SIG-M5 (cell line): ENCODE data around the gene NLGN2.
"Not testable (repeated sequence)": the region's sequence is repeated elsewhere in the genome, so short reads cannot be mapped to it uniquely, and the experiment has no call there.

Experiments used
- DNase-seq: peaks from one replicate; lab custom pipeline; 2025; lab: John Stamatoyannopoulos, UW

NLGN2 gene

GRCh38 chr17:7407485-7408251 lies at the start of gene NLGN2:
TSS of gene NLGN2 (plus strand) at chr17:7407845. CDS start at chr17:7408256, 411 bp downstream.
- DNase-seq: no peak

- no peak for DNase-seq
Observed at GRCh38 chr17:7361906-7362305, 45.7 kb upstream of the NLGN2 start.

DNA sequence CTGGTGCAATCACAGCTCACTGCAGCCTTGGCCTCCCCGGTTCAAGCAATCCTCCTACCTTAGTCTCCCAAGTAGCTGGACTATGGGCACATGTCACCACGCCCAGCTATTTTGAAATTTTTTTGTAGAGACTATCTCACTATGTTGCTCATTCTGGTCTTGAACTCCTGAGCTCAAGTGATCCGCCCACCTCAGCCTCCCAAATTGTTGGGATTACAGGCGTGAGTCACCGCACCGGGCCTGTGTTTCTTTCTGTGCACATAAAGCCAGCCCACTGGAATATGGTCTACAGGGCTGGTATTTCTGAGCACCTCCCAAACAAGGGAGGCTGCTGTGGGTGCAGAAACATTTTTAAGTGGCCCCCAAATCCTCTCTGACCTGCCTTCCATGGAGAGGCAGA lies 44.3 kb upstream of the NLGN2 start:
- DNase-seq: no peak

DNA sequence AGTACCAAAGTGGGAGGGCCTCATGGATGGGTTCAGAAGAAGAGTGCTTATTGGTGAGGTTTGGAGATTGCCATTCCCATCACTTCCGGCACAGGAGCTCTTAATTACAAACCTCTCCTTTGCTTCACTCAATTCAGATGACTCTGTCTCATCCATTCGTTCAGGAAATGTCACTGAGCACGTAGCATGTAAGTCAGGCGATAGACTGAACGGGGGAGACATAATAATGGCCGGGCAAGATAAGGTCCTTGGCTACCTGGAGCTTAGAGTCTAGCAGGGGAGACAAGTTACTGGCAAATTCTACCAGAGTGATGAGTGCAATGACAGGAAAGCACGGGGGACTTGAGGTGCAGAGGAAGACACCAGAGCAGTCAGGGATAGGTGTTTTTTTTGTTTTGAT lies 41.7 kb upstream of the NLGN2 start:
- DNase-seq: not testable (repeated sequence)

DNA sequence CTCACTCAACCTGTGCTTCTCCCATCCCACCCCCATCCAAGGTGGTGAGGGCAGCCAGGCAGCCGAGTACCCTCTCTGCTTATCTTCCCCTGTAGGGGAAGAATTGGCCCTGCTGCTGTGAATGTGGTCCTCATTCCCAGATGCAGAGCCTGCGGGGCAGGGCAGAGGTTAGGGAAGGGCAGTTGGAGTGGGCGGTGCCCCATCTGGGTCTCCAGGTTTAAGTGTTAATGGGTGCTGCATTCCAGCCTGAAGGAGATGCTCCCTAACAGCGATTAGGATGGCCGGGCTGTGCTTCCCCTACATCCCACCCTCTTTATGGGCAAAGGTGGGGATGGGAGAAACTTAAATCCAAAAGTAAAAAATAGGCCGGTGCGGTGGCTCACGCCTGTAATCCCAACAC lies 40.6 kb upstream of the NLGN2 start:
- no peak for DNase-seq

GRCh38 chr17:7367918-7368598 lies 39.6 kb upstream of the NLGN2 start:
- DNase-seq: no peak

DNA sequence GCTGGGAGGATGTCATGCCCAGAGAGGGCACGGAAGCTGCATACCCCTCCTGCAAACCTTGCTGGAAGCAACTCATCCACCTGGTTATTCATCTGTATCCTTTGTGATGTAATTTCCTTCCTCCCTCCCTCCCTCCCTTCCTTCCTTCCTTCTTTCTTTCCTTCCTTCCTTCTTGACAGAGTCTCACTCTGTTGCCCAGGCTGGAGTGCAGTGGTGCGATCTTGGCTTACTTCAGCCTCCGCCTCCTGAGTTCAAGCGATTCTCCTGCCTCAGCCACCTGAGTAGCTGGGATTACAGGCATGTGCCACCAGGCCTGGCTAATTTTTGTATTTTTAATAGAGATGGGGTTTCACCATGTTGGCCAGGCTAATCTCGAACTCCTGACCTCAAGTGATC lies 39.0 kb upstream of the NLGN2 start:
- not testable (repeated sequence) for DNase-seq

- no peak for DNase-seq
Observed at GRCh38 chr17:7369825-7370224, 37.8 kb upstream of the NLGN2 start.

DNA sequence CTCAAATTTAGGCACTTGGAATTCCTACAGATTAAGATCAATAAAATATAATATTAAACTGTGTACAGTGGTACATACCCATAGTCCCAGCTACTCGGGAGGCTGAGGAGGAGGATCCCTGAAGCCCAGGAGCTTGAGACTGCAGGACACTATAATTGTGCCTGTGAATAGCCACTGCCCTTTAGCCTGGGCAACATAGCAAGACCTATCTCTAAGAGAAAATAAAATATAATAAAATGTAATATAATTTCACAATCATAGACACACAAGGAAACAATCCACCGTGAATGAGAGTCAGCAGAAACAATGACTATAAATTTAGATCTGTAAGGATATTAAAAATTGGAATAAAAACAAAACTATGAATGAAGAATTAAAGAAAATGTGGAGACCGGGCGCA lies 36.8 kb upstream of the NLGN2 start:
- no peak for DNase-seq

- DNase-seq: no peak
Observed at GRCh38 chr17:7374353-7374752, 33.3 kb upstream of the NLGN2 start.

- DNase-seq: no peak
Observed at GRCh38 chr17:7379134-7379533, 28.5 kb upstream of the NLGN2 start.

GRCh38 chr17:7380321-7380720 lies 27.3 kb upstream of the NLGN2 start:
- DNase-seq: no peak

GRCh38 chr17:7380855-7381683 lies 26.6 kb upstream of the NLGN2 start, which contains the start of gene TNK1:
TSS of gene TNK1 (plus strand) at chr17:7381089. CDS start at chr17:7382927, 1,838 bp downstream.
- no peak for DNase-seq

GRCh38 chr17:7382901-7383300 lies 24.7 kb upstream of the NLGN2 start:
- DNase-seq: no peak

GRCh38 chr17:7383371-7383741 lies 24.3 kb upstream of the NLGN2 start:
- no peak for DNase-seq

DNA sequence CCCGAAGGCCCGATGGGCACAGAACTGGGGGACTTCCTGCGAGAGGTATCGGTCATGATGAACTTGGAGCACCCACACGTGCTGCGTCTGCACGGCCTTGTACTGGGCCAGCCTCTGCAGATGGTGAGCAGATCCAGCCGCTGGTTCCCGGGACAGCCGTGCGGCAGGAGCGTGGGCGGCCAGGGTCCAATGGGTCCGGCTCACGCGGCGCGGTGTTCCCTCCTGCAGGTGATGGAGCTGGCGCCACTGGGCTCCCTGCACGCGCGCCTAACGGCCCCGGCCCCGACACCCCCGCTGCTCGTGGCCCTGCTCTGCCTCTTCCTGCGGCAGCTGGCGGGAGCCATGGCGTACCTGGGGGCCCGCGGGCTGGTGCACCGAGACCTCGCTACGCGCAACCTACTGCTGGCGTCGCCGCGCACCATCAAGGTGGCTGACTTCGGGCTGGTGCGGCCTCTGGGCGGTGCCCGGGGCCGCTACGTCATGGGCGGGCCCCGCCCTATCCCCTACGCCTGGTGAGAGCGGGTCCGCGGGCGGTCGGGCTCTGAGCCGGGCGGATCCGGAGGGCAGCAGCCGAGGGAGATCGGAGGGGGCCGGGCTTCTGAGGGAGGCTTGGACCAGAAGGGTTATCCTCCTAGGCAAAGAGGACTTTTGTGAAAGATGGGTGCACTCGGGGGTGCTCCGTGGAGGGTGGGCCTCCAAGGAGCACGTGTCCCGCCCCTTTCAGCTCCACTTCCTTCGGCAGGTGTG lies 23.7 kb upstream of the NLGN2 start:
- no peak for DNase-seq

DNA sequence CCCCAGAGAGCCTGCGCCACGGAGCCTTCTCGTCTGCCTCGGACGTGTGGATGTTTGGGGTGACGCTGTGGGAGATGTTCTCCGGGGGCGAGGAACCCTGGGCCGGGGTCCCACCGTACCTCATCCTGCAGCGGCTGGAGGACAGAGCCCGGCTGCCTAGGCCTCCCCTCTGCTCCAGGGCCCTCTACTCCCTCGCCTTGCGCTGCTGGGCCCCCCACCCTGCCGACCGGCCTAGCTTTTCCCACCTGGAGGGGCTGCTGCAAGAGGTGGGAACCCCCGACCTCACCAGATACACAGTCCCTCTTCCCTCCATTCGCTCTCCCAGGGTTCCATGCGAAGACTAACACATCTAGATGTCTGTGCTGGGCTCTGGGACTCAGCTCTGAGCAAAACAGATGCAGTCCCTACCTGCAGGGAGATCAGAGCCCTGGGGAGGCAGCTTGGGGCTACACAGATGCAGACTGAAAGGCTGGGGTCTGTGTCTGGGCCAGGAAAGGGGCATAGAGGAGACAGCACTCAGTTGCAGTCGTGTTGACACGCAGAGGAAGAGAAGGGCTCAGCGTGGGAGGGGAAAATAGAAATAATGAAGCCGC lies 23.1 kb upstream of the NLGN2 start:
- no peak for DNase-seq

GRCh38 chr17:7388856-7389255 lies 18.8 kb upstream of the NLGN2 start:
- DNase-seq: no peak

GRCh38 chr17:7389924-7390910 lies 17.4 kb upstream of the NLGN2 start:
- DNase-seq: no peak

DNA sequence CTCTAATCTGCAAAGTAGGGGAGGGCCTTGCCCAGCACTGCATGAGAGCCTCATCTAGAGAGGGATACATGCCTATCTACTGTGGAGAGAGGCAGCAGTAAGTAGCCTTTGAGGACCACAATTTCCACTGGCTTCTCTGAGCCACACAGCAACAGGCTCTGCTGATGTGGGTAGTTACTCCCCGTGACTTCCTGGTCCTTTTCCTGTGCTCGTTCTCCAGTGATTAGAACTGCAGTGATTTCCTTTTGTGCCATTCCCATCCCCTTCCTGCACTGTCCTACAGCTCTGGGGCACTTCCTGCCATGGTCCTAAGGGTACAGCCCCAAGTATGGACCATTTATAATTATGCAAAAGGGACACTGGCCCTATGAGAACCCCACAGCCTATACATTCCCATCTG lies 16.3 kb upstream of the NLGN2 start:
- no peak for DNase-seq
